Left lung (tissue), 10 donors: ENCODE measurements around the gene RPL32. TPM values are rescaled to one million over a fixed set of nuclear protein-coding genes. Genes with fewer than 3 reads are reported as not detected.

Experiments used
- ATAC-seq: fragments of 200-7000 bp; cut with Tn5 transposase; one replicate; pipeline ENCODE4 v1.9.1; 2020; ENCODE audit warnings: moderate library complexity
- DNase-seq, 4 donors: peaks; one replicate each; pipeline ENCODE4 v3.0.0-alpha.2; 2013 to 2020
- H3K27ac ChIP-seq, 2 donors: fragments of 200-600 bp; sonication (generic) in 1 of 2; one replicate each; pipeline versions ENCODE4 v1.5.0 to v1.8.0; 2020 to 2021
- H3K27me3 ChIP-seq, 2 donors: fragments of 200-600 bp; sonication (generic) in 1 of 2; one replicate each; pipeline versions ENCODE4 v1.5.0 to v1.8.0; 2020 to 2021
- H3K36me3 ChIP-seq, 2 donors: fragments of 200-600 bp; sonication (generic) in 1 of 2; one replicate each; pipeline versions ENCODE4 v1.5.0 to v1.8.0; 2020 to 2021
- H3K4me1 ChIP-seq, 2 donors: fragments of 200-600 bp; one replicate each; pipeline ENCODE4 v1.8.0; 2021
- H3K4me3 ChIP-seq, 2 donors: fragments of 200-600 bp; sonication (generic) in 1 of 2; one replicate each; pipeline versions ENCODE4 v1.5.0 to v1.8.0; 2020 to 2021; ENCODE audit warnings: mild to moderate bottlenecking in 1 of 2
- H3K9me3 ChIP-seq, 2 donors: fragments of 200-600 bp; sonication (generic) in 1 of 2; one replicate each; pipeline versions ENCODE4 v1.5.0 to v1.8.0; 2020 to 2021
- CTCF ChIP-seq, 2 donors: fragments of 200-600 bp; sonication (generic) in 1 of 2; IDR thresholded peaks; one replicate each; pipeline versions ENCODE4 v1.5.0 to v1.8.0; 2021; ENCODE audit warnings: antibody characterized with exemption in 2 of 2
- intact Hi-C, 2 donors: fragments of 100-400 bp; cut with DNase I; formaldehyde crosslinking; loops; one replicate each; pipeline versions ENCODE4 v1.11.2 to v1.14.2; 2022
- polyA plus RNA-seq, 6 donors: library from polyadenylated mRNA; unstranded; fragments of 120-200 nt; gene quantifications; one replicate each; pipeline ENCODE4 v1.2.1, GENCODE V29; 2013; ENCODE audit not compliant: insufficient read length in 6 of 6
- total RNA-seq, 2 donors: library from RNA; stranded (reverse); fragmentation: NEBNext Ultra II Directional; extraction: Animal tissue kit (Norgen Biotek cat#: 25700); gene quantifications; one replicate each; pipeline ENCODE4 v1.2.1, GENCODE V29; 2021
- donor health status: DM: no; HTN: yes; CAD: no.
- donor health status: DM: no; HTN: no; CAD: no.

The RPL32 gene
- total and polyA plus RNA-seq, 8 donors, result 1,223 to 2,940 (median 2,469) TPM

- intact Hi-C loops, result no loop called here
- Histone ChIP-seq H3K9me3 (no peaks in the 10 kb centered on the region), H3K36me3 (peaks cover 0 to 21% of the 10 kb centered on the region in 2 donors), H3K4me1 (peaks cover 0 to 18% of the 10 kb centered on the region in 2 donors), H3K27ac (no peak overlapping the region), H3K4me3 (no peak overlapping the region), H3K27me3 (no peaks in the 10 kb centered on the region)
- DNase-seq (no peak), ATAC-seq (no peak)
- TF ChIP-seq CTCF (IDR thresholded peaks at IDR 0.05), result no peak
Observed at GRCh38 chr3:12813967-12814366, 27.4 kb downstream of the RPL32 start.

GRCh38 chr3:12812812-12813211, 28.6 kb downstream of the RPL32 start:
- DNase-seq, result no peak
- no peaks in the 10 kb centered on the region for H3K27me3 ChIP-seq
- no peaks in the 10 kb centered on the region for H3K9me3 ChIP-seq
- peaks cover 0 to 21% of the 10 kb centered on the region in 2 donors for H3K36me3 ChIP-seq
- peaks cover 0 to 18% of the 10 kb centered on the region in 2 donors for H3K4me1 ChIP-seq
- no peak overlapping the region for H3K27ac ChIP-seq
- H3K4me3 ChIP-seq, result no peak overlapping the region
- intact Hi-C loops, result no loop called here
- TF ChIP-seq CTCF (IDR thresholded peaks at IDR 0.05), result no peak
- ATAC-seq, result no peak

- DNase-seq, result no peak
- ATAC-seq, result no peak
- H3K36me3 ChIP-seq, result peaks cover 0 to 3% of the 10 kb centered on the region in 2 donors
- no peak for TF ChIP-seq CTCF (IDR thresholded peaks at IDR 0.05)
- no peaks in the 10 kb centered on the region for H3K27me3 ChIP-seq
- H3K4me1 ChIP-seq, result peaks cover 0 to 18% of the 10 kb centered on the region in 2 donors
- intact Hi-C loops, result no loop called here
- H3K4me3 ChIP-seq, result no peak overlapping the region
- H3K9me3 ChIP-seq, result no peaks in the 10 kb centered on the region
- H3K27ac ChIP-seq, result no peak overlapping the region
Observed at GRCh38 chr3:12810961-12811360, 30.4 kb downstream of the RPL32 start.

- peak; percentile 50 to 71 for TF ChIP-seq CTCF (IDR thresholded peaks at IDR 0.05)
- intact Hi-C loops, result no loop called here
- no peaks in the 10 kb centered on the region for H3K9me3 ChIP-seq
- H3K4me1 ChIP-seq, result peaks cover 0 to 18% of the 10 kb centered on the region in 2 donors
- ATAC-seq, result peak; percentile 100
- H3K27ac ChIP-seq, result peak overlapping the region; percentile 56 to 77
- H3K36me3 ChIP-seq, result no peaks in the 10 kb centered on the region
- DNase-seq, result peak; percentile 90 to 98 (median 96)
- peak overlapping the region; percentile 53 to 62 for H3K4me3 ChIP-seq
- no peaks in the 10 kb centered on the region for H3K27me3 ChIP-seq
Observed at GRCh38 chr3:12810013-12810780, 31.2 kb downstream of the RPL32 start.

GRCh38 chr3:12809435-12809834, 31.9 kb downstream of the RPL32 start:
- TF ChIP-seq CTCF (IDR thresholded peaks at IDR 0.05), result no peak
- Histone ChIP-seq H3K4me3 (peak overlapping the region; percentile 53 to 62), H3K4me1 (peaks cover 0 to 18% of the 10 kb centered on the region in 2 donors), H3K27me3 (no peaks in the 10 kb centered on the region), H3K27ac (peak overlapping the region in 1 of 2 donors; percentile 56), H3K36me3 (no peaks in the 10 kb centered on the region), H3K9me3 (no peaks in the 10 kb centered on the region)
- ATAC-seq, result no peak
- intact Hi-C loops, result no loop called here
- no peak for DNase-seq
